HG03066 (cell line): ENCODE data around the gene GALNT9.
"Not testable (repeated sequence)": the region's sequence is repeated elsewhere in the genome, so short reads cannot be mapped to it uniquely, and the experiment has no call there.

ENCODE experiments used
- ATAC-seq: cut with Tn5 transposase; IDR thresholded peaks from one replicate; pipeline ENCODE4 v1.9.1; 2021; ENCODE audit warnings: low read depth; ENCODE audit not compliant: unreplicated experiment

The GALNT9 gene

DNA sequence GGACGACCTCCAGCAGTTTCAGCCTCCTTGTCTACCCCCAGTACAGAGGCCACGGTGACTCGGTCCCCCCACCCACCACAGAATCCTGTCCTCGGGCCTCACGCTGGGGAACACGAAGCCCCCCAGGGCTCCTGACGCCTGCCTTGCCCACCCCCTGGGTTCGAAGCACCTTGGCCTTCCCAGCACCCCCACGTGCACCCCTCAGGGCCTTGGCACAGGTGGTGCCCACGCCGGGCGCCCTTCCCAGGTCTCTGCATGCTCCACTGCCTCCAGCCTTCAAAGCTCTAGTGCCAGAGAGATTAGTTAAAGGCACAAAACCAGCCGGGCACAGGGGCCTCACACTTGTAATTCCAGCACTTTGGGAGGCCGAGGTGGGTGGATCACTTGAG is 123.3 kb downstream of the GALNT9 start:
- no peak for ATAC-seq

DNA sequence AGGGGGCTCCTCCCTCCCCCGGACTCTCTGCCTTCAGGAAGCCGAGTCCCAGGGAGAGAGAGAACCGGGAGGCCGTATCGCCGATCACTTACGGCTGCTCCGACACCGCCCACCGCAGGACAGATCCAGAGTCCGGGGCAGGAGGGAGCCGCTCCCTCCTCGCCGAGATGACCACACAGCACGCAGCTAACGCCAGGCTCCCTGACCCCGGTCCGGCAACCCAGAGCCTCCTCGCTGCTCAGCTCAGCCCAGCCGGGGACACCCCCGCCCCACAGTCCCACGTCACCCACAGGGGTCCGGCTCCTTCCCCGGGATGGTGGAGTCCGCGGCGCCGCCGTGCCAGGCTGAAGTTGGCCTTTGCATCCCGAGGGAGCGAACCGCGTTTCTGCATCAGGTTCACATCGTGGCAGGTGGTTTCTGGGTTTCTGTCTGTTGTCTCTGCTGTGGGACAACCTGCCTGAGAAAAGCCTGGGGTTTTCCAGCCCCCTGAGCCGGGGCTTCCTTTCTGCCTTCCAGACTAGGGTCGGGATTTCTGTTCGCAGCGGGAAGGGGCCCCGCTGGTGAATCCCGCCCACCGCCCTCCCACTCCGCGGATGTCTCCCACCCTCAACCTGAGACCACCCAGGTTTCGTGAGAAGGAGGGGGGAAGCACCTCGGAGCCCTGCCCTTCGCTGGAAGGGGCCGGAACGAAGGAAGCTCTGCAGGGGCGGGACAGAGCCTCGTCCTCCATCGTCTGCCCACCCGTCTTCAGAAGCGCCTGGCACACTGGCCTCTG is 123.9 kb downstream of the GALNT9 start:
- ATAC-seq: no peak

DNA sequence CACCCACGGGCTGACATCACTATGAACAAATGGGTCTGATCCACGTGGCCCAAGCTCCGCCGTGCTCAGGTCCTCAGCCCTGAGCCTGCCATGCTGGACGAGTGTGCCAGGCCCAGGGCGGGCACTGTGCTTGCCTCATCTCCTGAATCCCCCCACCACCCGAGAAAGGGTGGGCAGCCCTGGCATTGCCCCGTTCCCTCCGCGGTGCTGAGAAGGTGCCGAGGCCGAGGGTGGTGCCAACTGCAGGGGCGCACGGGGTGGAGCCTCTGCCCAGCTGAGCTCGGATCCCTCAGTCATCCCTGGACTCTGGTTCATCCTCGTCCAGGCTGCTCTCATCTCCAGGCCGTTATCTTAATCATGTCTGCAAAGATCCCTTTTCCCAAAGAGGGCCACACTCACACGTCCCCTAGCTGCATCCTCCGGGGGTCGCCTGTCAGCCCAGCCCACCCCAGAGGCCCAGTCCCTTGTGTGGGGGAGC is 124.6 kb downstream of the GALNT9 start:
- ATAC-seq: no peak

DNA sequence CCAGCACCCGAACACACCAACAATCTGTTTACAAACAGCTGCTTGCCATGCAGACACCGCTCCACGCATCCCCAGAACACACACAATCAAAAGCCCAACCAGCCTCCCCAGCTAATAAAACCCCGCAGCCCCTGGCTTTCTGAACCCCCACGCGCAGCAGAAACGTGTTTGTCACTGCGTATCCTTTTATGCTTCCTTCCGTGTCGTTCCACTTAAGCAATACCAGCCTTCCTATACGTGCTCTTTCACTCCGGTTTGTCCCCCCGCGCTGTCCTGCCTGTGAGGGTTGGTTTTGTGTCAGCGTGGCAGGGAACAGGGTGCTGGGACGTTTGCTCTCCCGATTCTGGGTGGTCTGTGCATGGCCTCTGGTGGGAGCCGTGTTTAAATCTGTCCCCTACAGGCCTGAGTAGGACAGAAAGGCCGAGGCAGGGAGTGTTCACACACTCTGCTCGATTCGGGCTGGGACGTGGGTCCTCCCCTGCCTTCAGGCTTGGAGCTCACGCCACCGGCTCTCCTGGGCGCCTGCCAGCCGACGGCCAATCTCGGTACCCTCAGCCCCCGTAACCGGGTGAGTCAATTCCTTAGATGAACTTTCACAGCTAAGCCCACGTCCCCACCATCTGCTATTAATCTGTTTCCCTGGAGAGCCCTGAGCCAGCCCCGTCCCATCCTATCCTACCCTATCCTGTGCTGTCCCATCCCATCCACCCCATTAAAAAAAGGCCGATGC is 125.2 kb downstream of the GALNT9 start:
- no peak for ATAC-seq

DNA sequence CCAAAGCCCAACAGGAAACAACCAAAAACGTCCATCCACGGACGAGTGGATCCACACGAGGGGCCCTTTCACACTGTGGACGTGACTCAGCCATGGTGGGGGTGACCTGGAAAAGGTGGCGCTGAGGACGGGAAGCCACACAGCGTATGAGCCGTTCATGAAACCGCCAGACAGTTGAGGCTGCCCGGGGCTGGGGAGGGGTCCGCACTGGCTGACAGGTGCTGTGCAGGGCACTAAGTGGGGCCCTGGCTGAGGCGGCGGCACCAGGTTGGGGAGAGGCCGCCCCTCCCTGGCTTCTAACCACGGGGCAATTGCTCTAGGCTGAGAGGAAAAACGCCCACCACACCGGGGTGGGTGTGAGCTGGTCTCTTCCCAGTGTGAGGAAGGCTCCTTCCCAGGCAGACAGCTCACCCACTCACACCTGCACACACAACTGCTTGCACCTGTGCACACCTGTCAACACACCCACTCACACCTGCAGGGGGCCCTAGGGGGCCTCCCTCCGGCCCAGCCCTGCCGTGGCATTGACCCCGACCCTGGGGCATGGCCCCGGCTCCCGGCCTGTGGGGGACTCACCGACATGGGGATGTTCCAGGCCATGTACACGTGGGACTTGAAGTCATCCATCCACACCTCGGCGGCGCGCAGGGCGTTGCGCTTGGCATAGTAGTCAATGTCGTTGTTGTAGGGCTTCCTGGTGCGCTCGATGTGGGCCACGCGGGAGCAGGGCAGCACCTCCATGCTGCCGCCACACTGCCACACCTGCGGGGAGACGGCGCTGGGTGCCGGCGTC is 126.3 kb downstream of the GALNT9 start:
- no peak for ATAC-seq

DNA sequence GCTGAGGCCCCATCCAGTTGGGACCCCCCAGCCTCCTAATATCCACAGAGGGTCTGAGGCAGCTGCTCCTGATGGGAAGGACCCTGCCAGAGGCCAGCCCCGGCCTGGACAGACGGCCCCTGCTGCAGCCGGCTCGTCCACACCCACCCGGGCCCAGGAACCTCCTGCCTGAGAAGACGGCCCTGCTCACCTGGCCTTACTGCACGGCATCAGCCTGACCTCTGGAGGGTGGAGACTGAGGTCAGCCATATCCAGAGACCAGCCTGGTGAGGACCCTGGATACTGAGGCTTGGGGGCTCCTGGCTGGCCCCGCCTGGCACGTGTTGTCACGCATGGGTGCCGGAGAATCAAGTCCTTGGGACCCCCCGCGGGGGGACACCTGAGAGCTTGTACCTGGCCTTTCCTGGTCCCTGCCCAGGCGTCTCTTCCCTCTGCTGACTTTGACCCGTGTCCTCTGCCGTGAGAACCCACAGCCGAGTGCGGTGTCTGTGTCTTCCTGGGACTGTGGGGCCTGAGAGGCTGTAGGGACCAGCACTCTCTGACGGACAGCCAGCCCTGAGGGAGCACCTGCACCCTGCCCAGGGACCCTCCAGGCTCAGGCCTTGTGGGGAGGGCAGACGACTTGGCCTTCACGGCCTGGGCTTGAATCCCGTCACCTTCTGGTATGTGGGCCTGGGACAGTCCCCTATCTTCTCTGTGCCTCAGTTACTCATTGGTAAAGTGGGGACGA is 127.8 kb downstream of the GALNT9 start:
- ATAC-seq: no peak

DNA sequence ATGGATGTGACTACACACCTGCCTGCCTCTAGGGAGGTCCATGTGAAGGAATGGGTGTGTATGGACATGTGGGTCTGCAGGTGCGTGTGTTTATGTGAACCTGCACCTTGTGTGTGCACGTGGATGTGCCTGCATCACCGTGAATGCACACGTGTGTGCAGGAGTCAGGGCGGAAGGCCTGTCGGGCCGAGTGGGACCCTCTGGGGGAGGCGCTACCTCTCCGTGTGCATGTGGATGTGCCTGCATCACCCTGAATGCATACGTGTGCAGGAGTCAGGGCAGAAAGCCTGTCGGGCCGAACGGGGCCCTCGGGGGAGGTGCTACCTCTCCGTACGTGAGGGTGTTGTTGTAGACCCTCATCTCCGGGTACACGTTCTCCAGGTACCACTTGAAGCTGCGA is 128.6 kb downstream of the GALNT9 start:
- ATAC-seq: no peak

DNA sequence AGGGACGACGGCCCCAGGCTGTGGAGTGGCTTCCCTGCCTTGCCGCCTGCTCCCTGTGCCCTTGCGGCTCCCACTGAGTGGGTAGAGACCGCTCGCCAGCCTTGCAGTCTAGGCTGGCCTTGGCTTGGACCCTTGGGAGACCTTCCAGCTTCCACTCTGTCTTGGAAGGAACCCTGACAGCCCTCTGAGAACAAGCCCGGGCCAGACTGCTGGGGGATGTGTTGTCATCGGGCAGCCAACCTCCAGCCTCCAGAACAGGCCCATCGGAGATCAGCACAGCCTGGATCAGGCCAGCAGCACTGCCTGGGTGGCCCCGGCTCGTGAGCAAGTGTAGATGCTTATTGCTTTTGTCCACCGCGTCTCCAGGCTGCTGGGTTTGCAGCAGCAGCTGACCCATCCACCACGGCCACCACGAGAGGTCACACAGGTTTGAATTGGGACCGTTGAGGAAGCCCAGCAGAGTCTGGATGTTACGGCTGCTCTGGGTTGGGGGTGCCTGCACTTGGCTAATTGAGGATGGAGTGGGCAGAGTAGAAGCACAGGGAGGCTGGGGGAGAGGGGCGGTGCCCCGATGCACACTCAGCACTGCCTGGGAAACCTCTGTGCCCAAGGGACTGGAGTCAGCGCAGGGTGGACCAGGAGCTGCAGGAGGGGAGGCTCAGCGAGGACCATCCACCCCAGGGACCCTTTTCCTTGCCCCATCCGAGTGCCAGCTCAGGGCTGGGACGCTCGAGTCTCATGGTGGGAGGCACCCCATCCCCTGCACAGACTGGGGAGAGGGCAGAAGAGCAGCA is 129.7 kb downstream of the GALNT9 start:
- no peak for ATAC-seq

DNA sequence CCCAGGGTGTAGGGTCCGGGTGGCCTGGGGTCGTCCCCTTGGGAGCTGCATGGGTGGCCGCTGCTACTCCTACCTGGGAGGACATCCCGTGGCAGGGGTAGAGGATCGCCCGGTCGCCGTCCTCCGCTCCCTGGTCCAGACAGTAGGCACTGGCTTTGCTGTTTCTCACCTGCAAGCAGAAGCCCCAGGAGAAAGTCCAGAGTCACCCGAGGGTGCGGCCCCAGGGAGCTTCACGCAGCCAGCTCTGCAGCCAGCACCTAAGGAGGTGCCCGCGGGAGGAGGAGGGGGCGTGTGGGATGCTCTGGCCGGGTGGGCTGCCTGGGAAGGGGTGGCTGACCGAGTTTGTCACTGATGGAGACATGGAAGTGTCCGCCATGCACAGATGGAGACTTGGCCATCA is 130.3 kb downstream of the GALNT9 start:
- no peak for ATAC-seq

DNA sequence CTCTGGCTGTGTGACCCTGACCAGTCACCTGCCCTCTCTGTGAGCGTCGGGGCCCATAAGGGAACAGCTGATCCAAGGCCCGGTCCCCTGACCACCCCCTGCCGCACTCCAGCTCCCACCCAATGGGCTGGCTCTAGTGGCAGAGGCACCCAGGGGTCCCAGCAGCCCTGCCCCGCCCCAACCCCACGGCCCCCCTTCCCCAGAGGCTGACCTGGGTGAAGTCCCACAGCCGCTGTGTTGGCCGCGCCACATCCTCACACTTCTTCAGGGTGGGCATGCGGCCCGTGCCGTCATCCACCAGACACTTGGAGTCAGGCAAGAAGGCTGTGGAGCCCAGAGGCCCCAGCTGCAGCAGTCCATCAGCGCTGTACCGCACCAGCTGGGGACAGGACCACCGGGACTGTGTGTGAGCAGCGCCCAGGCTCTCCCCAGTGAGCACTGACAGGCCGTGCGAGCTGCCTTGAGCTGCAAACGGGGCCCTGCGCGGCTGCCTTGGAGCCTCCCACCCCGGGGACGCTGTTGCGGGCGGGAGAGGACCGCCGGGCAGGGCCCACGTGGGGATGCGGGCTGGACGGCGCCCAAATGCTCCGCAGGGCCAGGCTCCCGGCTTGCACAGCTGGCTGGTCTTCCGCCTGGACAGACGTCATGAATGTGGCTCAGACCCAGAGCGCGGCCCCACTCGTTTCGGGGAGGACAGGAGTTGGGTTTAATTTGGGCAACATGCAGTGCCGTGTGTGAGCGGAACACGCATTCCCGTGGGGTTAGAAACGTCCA is 131.6 kb downstream of the GALNT9 start:
- ATAC-seq: no peak

DNA sequence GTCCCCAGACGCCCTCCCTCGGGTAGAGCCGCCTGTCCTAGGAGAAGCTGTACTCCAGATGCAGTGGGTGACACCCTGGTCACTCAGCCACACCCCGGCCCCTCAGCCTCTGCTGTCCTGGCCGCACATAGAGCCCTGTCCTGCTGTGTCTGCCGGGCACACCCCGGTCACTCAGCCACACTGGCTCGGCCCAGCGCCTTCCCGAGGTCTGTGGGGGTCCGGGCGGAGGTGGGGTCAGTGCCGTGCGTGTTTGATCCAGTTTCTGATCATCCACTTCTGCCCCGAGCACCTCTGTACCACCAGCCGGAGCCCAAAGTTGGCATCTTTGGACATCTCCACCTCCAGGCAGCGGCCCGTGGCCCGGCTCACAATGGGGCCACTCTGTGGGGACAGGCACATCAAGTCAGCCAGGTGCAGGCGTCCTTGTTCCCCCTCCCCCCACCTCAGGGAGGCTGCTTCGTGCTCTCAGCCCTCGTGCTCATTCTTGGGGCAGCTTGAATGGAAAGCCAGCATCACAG is 132.5 kb downstream of the GALNT9 start:
- no peak for ATAC-seq

DNA sequence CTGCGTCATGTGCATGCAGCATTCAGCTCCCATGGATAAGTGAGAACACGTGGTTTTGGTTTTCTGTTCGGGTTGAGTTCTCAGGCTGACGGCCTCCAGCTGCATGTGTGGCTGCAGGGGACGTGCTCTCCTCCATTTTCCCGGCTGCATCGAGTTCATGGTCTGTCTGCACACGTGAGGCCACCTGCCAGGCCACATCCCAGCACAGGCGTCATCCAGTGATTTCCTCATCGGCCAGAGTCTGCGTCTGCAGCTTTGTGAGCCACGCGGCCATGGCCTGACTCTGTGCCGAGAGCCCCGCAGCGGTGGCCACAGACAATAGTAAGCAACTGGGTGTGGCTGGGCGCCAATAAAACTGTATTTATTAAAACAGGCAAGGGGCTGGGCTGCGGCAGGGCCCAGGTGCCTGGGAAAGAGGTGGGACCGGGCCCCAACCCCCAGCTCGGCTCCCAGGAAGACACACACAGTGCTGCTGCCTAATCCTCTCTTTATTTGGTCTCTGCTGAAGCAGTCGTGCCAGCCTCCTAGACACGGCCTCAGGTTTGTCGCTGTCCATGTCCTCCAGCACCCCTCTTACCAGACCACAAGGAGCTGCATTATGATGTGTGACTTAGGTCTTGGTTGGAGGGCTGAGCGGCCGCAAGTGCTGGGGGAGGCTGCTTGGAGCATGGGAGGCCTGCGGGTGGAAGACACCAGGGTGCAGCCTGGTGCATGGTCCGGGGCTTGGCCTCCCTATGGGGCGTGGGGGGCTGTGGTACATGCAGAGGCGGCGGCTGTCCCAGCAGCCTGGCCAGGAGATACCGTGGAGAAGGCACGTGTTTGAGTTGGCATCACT is 133.1 kb downstream of the GALNT9 start:
- no peak for ATAC-seq

DNA sequence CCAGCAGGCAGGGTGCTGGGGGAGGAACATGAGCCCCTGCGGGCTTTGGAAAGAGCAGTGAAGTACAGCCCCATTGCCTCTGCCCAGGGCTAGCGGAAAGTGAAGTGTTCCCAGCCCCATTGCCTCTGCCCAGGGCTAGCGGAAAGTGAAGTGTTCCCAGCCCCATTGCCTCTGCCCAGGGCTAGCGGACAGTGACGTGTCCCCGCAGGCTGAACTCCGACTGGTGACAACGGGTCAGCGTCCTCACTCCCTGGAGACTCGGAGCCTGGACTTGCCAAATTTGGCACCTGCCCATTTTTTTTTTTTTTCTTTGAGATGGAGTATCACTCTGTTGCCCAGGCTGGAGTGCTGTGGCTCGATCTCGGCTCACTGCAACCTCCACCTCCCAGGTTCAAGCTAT is 134.1 kb downstream of the GALNT9 start:
- not testable (repeated sequence) for ATAC-seq

DNA sequence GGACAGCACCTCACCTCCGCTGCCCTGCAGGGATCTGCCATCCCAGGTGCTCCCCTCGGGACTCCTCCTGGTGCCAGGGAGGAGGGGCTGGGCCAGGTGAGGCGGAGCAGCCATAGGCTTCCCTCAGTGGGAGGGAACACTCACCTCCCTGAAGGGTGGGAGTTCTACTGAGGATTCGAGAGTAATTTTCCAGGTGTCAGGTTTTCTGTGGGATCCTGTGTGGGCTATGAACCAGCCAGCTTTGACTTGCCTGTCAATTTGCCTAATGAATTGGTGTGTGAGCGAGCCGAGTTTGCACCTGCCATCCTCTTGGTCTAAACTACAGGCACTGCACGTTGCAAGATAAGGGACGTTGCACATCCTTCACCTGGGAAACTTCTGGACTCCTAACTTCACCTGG is 134.8 kb downstream of the GALNT9 start:
- ATAC-seq: no peak

DNA sequence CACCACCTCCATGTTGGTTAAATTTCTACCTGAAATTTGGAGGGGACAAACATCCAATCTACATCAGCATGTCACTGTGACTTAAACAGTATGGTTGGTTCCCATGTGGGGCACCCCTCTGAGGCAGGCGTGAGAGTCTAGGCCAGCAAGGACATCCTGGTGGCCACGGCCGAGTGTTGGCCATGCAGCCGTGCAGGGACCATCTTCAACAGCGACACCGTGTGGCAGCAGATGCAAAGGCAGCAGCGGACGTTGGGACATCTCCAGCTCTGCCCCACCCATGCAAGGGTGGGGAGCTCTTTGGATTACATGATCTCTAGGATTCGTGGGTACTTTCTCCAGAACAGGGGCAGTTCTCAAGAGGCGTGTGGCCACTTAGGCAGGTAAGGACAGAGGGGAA is 135.3 kb downstream of the GALNT9 start:
- no peak for ATAC-seq

DNA sequence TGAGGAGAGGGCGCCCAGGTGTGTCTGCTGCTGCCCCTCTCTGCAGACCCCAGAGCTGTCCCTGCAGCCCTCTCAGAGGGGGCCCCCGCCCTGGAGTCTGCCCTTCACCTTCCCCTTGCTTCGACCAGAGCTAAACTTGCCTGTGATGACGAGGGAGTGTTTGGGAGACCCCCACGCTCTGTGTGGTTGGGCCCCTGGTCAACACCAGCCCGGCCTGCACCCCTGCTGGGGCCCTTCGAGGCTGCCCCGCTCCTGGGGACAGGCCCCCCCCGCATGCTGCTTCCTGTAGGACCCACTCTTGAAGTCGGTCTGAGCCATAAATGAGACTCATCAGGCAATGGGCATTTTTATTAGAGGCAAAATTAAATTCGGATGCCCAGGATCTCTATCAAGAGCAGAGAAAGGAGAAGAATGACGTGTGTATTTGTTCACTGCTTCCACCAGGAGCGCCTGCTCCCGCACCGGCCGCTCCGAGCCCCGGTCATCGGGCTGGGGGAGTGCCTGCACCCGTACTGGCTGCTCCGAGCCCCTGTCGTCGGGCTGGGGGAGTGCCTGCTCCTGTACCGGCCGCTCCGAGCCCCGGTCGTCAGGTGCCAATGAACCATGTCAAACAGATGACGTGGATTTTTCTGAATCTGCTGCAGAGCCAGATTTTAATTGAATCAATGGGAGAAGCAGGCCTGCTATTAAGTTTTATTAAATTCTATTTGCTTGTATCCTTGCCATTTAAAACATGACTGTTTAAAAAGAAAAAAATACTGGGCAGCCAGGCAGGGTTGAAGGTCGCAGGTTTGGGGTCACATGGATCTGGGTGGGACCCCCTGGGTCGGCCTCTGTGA is 137.5 kb downstream of the GALNT9 start:
- ATAC-seq: no peak

DNA sequence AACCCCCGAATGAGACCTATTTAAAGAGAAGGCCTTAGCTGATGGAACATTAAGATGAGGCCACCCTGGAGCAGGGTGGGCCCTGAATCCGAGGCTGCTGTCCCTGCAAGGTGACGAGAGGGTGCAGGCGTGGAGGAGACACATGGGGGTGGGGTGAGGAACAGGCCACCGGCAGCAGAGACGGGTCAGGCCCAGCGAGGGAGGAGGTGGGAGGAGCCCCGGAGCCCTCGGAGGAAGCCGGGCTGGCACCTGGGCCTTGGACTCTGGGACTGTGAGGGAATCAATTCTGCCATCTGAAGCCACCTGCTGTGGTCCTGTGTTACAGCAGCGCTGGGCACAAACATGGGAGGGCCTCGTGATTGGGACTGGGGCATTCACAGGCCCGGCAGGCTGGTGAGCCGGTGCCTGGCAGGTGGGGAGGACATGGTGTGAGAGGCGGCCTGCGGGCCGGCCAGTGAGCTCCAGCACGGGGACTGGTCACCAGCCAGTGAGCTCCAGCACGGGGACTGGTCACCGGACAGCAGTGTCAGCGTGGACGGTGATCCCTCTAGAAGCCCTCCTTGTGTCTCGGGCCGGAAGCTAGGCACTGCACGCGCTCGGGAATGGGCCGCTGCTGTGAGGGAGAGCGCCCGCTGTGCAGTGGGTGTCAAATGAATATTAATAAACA is 138.4 kb downstream of the GALNT9 start:
- no peak for ATAC-seq
